Upper lobe of right lung (tissue), 1 donor: ENCODE results near the gene TLK2. TPM values are rescaled to one million over a fixed set of nuclear protein-coding genes. Genes with fewer than 3 reads are reported as not detected.

ENCODE experiments used
- ATAC-seq: fragments of 200-7000 bp; cut with Tn5 transposase; one replicate; pipeline ENCODE4 v1.9.1; 2020; ENCODE audit warnings: mild to moderate bottlenecking, moderate library complexity
- DNase-seq: peaks from one replicate; pipeline ENCODE4 v3.0.0-alpha.2; 2020
- H3K27ac ChIP-seq: fragments of 200-600 bp; one replicate; pipeline ENCODE4 v1.8.0; 2022
- H3K27me3 ChIP-seq: fragments of 200-600 bp; one replicate; pipeline ENCODE4 v1.8.0; 2022; ENCODE audit warnings: mild to moderate bottlenecking
- H3K36me3 ChIP-seq: fragments of 200-600 bp; one replicate; pipeline ENCODE4 v1.8.0; 2022
- H3K4me1 ChIP-seq: fragments of 200-600 bp; one replicate; pipeline ENCODE4 v1.8.0; 2022
- H3K4me3 ChIP-seq: fragments of 200-600 bp; one replicate; pipeline ENCODE4 v1.8.0; 2022; ENCODE audit warnings: mild to moderate bottlenecking
- H3K9me3 ChIP-seq: fragments of 200-600 bp; one replicate; pipeline ENCODE4 v1.8.0; 2022
- intact Hi-C: fragments of 100-400 bp; cut with DNase I; formaldehyde crosslinking; loops from one replicate; pipeline ENCODE4 v1.11.0; 2022
- total RNA-seq: library from RNA; stranded (reverse); fragmentation: NEBNext Ultra II Directional; extraction: Animal tissue kit (Norgen Biotek cat#: 25700); gene quantifications from one replicate; pipeline ENCODE4 v1.2.1, GENCODE V29; 2021
- TF ChIP-seq, protein P1 (sequence below): fragments of 200-600 bp; IDR thresholded peaks from one replicate; pipeline ENCODE4 v1.8.0; 2022; ENCODE audit warnings: antibody characterized with exemption
- donor health status: DM: no; HTN: yes; CAD: no; lungs with severe emphysema.

TLK2 gene
- total RNA-seq, 1 donor from 2014 or later = 38.4 TPM

DNA sequence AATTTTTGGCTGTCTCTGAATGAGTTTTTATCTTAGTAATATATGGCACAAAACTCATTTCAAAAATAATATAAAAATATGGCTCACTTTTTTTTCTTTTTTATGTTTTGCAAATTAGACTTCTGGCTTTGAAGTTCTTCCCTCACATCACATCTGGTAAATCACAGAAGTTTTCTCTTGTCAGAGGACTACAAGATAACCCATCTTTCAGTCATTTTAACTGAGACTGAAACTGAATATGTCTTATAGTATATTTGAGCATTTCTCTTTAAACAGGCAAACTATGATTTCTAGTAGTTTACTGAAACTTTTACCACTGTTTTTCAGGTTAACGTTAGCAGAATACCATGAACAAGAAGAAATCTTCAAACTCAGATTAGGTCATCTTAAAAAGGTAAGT lies 97.8 kb downstream of the TLK2 start:
- peaks cover 4% of the 10 kb centered on the region for H3K4me1 ChIP-seq
- peaks cover 80% of the 10 kb centered on the region for H3K36me3 ChIP-seq
- ATAC-seq (no peak), DNase-seq (no peak)
- H3K27me3 ChIP-seq = no peaks in the 10 kb centered on the region
- TF ChIP-seq, protein P1, sequence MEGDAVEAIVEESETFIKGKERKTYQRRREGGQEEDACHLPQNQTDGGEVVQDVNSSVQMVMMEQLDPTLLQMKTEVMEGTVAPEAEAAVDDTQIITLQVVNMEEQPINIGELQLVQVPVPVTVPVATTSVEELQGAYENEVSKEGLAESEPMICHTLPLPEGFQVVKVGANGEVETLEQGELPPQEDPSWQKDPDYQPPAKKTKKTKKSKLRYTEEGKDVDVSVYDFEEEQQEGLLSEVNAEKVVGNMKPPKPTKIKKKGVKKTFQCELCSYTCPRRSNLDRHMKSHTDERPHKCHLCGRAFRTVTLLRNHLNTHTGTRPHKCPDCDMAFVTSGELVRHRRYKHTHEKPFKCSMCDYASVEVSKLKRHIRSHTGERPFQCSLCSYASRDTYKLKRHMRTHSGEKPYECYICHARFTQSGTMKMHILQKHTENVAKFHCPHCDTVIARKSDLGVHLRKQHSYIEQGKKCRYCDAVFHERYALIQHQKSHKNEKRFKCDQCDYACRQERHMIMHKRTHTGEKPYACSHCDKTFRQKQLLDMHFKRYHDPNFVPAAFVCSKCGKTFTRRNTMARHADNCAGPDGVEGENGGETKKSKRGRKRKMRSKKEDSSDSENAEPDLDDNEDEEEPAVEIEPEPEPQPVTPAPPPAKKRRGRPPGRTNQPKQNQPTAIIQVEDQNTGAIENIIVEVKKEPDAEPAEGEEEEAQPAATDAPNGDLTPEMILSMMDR = no peak
- H3K4me3 ChIP-seq = no peak overlapping the region
- intact Hi-C loops = no loop called here
- no peaks in the 10 kb centered on the region for H3K9me3 ChIP-seq
- H3K27ac ChIP-seq = no peak overlapping the region

DNA sequence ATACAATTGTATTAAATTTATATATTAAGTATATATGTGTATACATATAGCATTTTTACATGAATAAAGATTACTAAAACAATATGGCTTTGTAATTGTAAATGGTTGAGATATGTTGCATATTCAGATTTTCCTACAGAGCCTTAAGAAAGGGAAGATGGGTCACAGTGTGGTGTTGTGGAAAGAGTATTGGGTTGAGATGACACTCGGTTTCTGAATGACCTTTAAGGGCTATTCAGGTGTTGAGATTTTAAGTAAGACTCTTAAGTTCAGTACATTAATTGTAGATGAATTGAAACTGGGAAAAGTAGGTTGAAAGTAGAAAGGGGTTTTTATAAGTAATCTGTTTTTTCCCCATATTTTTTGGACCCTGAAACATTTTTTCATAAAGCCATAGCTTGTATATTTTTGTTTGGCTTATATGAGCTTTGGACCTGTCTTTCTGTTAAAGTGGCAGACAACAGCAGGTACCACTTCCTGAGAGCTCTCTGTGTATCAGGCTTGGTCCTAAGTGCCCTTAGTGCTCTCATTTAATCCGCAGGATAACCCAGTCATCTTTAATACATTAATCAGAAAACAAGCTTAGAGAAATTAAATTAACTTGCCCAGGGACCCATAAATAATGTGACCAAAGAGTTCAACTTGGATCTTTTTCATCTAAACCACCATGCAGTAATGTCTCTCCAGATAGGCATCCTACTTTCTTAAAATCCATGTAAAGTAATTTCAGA lies 100.3 kb downstream of the TLK2 start:
- Histone ChIP-seq H3K27me3 (no peaks in the 10 kb centered on the region), H3K9me3 (no peaks in the 10 kb centered on the region), H3K4me1 (peaks cover 4% of the 10 kb centered on the region), H3K4me3 (no peak overlapping the region), H3K27ac (no peak overlapping the region), H3K36me3 (peaks cover 76% of the 10 kb centered on the region)
- TF ChIP-seq, protein P1 = no peak
- ATAC-seq (no peak), DNase-seq (no peak)
- intact Hi-C loops = no loop called here

DNA sequence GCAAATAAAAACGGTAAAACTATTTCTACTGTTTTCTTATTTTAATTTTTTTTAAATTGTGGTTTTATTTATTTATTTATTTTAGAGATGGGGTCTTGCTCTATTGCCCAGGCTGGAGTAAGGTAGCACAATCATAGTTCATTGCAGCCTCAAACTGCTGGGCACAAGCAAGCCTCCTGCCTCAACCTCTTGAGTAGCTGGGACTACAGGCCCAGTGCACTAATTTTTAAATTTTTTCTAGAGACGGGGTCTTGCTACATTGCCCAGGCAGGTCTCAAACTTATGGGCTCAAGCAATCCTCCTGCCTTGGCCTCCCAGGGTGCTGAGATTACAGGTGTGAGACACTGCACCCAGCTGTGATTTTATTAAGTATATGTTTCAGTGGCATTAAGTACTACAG lies 102.3 kb downstream of the TLK2 start:
- DNase-seq (no peak), ATAC-seq (no peak)
- intact Hi-C loops = no loop called here
- Histone ChIP-seq H3K36me3 (peaks cover 69% of the 10 kb centered on the region), H3K27me3 (no peaks in the 10 kb centered on the region), H3K4me3 (no peak overlapping the region), H3K27ac (no peak overlapping the region), H3K4me1 (peaks cover 4% of the 10 kb centered on the region), H3K9me3 (no peaks in the 10 kb centered on the region)
- TF ChIP-seq, protein P1 = no peak

DNA sequence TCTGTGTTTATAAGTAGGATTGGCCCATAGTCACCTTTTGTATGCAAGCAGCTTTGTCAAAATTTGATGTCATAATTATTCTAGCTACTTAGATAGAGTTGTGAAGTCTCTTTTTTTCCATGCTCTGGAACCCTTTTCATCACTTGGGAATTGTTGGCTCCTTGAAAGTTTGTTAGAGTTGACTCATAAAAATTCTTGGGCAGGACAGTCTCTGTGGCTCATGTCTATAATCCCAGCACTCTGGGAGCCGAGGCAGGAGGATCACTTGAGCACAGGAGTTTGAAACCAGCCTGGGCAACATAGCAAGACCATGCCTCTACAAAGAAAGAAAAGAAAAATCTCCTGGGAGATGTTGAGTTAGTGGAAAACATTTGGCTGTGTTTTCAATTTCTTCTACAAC lies 103.1 kb downstream of the TLK2 start:
- H3K9me3 ChIP-seq = no peaks in the 10 kb centered on the region
- peaks cover 69% of the 10 kb centered on the region for H3K36me3 ChIP-seq
- no peaks in the 10 kb centered on the region for H3K27me3 ChIP-seq
- ATAC-seq (no peak), DNase-seq (no peak)
- no peak overlapping the region for H3K27ac ChIP-seq
- TF ChIP-seq, protein P1 = no peak
- intact Hi-C loops = no loop called here
- peaks cover 4% of the 10 kb centered on the region for H3K4me1 ChIP-seq
- H3K4me3 ChIP-seq = no peak overlapping the region

DNA sequence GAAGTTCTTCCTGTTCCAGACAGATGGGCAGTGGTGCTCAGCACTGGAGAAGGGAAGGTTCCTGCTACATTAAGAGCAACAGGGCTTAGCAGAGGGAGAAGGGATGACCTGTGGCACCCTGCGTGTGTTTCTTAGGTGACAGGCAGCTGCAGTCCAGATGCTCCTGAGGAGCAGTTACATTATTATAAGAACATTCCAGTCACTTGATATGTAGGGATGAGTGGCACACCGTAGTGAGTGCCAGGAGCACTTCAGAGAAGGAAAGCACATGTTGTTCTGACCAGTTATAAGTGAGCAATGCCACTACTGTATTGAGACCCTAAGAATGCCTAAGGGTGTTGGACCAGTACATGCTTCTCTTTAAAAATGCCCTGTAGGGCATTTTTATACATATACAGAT lies 108.9 kb downstream of the TLK2 start:
- peak overlapping the region; percentile 18 for H3K27ac ChIP-seq
- no peak overlapping the region for H3K4me3 ChIP-seq
- TF ChIP-seq, protein P1 = no peak
- ATAC-seq = peak; percentile 90
- DNase-seq = no peak
- no peaks in the 10 kb centered on the region for H3K9me3 ChIP-seq
- H3K36me3 ChIP-seq = peaks cover 62% of the 10 kb centered on the region
- no peaks in the 10 kb centered on the region for H3K27me3 ChIP-seq
- intact Hi-C loops = no loop called here
- peaks cover 5% of the 10 kb centered on the region for H3K4me1 ChIP-seq
